ENCODE measurements around the gene VAV3.
A peak's percentile ranks its signal among the peaks of the same experiment; 100 is the strongest.

Gene VAV3

DNA sequence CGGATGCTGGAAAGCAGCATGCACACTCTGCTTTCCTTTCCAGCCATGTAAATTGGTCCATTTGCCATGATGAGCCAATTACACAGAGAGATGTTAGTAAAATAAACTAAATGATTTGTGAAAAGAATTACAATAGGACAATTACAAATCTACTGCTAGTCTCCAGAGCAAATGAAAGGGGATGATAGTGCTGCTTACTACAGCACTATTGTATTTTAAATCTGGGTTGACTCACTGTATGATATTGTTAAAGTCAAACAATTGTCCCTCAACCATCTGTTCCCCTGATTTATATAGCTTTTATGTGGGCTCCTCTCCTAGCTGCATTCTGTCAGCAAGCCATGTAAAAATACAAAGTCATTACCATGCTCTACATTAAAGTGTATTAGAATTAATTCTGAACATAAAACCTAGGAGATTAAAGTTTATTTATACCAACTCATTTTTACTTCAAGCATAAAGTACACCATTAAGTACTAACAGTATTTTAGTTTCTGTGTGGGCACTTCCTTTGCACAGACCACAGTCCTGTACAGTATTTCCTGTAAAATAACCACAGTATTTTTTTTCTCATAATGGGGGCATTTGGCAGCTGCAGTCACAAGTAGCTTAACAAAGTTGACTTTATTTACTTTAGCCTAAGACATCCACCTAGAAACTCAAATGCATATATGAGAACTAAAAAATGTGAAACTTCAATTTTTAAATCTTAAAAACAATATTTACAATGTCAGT lies 135.8 kb downstream of the VAV3 start:
- DNase-seq, result no peak

DNA sequence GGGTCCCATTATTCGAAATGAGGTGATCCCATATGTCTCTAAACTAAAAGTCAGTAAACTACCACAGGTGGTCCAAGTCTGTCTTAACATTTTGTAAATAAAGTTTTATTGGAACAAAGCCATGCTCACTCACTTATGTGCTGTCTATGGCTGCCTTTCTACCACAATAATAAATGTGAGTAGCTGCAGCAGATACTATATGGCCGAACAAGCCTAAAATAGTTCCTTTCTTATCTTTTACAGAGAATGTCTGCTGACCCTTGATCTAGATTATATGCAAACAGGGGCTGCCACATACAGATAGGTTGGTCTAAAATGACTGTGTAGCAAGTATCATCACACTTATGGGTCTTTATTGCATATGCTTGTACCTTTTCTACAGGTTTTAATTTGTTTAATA lies 140.0 kb downstream of the VAV3 start:
- DNase-seq, result no peak

DNA sequence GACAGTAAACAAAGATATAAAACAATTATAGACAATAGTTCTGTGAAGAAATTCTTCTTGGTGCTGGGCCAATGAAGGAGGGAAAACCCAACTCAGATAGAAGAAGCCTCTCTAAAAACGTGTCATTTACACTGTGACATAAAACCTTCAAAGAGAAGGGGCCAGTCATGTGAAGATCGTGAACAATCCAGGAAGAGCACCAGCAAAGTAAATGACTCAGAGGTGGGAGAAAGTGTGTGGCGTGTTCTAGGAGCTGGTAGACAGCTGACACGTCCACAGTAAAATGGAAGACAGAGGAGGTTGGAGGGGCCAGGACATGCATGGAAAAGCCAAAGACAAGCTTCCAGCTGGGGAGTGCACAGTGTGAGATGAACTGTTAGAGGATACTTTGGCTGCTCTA lies 143.6 kb downstream of the VAV3 start:
- peak; percentile 33 for DNase-seq

- DNase-seq, result peak; percentile 34
Observed at GRCh38 chr1:107820801-107821200, 144.2 kb downstream of the VAV3 start.

GRCh38 chr1:107817935-107818334 lies 147.0 kb downstream of the VAV3 start:
- no peak for DNase-seq

- DNase-seq, result no peak
Observed at GRCh38 chr1:107817206-107817605, 147.8 kb downstream of the VAV3 start.

- peak; percentile 44 for DNase-seq
Observed at GRCh38 chr1:107810291-107810951, 154.6 kb downstream of the VAV3 start.

DNA sequence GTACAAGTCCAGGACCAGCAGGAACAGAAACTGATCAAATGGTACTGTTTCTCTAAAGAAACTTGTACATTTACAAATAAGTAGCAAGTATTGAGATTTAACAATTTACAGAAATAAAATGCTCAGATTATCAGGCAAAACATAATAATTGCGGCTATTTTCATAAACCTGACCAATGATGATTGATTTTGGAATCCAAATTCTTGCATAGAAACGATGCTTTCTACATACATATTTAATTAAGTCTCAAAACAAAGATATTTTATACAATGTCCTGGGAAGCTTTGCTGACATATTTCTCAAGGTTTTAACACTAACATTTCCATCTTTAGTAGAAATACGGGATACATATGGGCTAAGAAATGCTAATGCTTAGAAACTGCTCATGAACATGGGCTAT lies 157.1 kb downstream of the VAV3 start:
- no peak for DNase-seq

- DNase-seq, result no peak
Observed at GRCh38 chr1:107807405-107807804, 157.6 kb downstream of the VAV3 start.

GRCh38 chr1:107806902-107807301 lies 158.1 kb downstream of the VAV3 start:
- DNase-seq, result no peak

DNA sequence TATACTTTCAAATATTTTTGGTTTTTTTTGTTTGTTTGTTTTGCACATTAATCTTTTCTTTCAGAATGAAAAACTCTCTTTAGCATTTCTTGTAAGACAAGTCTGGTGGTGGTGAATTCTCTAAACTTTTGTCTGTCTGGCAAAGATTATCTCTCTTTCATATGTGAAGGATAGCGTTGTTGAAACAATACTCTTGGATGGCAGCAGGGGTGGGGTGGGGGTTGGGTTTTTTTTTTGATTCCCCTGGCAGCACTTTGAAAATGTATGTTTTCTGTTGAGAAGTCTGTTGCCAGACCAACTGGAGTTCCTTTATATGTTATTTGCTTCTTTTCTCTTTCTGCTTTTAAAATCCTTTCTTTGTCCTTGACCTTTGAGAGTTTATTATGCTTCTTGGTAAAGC lies 160.2 kb downstream of the VAV3 start:
- DNase-seq, result no peak

DNA sequence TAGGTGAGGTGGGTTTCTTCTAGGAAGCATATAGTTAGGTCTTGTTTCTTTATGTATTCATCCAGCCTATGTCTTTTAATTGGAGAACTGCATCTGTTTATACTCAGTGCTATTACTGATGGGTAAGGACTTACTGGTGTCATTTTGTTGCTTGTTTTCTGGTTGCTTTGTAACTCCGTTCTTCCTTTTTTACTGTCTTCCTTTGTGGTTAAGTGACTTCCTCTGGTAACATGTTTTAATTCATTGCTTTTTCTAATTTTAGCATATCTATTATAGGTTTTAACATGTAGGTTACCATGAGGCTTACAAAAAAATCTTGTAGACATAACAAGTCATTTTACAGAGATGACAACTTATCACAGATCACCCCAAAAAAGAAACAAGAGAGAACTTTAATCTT lies 160.8 kb downstream of the VAV3 start:
- DNase-seq, result peak; percentile 27

DNA sequence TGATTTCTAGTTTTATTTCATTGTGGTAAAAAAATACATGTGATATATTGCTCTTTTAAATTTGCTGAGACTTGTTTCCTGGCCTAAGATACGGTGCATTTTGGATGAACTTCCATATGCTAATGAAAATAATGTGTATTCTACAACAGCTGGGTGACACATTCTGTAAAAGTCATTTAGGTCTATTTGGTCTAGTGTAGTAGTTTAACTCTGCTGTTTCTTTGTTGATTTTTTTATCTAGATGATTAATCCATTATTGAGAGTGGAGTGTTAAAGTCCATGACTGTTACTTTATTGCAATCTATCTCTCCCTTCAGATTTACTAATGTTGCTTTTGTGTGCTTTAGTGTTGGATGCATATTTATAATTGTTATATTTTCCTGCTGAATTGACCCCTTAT lies 161.4 kb downstream of the VAV3 start:
- no peak for DNase-seq

GRCh38 chr1:107802654-107803053 lies 162.3 kb downstream of the VAV3 start:
- no peak for DNase-seq

GRCh38 chr1:107795994-107796393 lies 169.0 kb downstream of the VAV3 start:
- no peak for DNase-seq

- no peak for DNase-seq
Observed at GRCh38 chr1:107795441-107795840, 169.5 kb downstream of the VAV3 start.

- no peak for DNase-seq
Observed at GRCh38 chr1:107794571-107794970, 170.4 kb downstream of the VAV3 start.

DNA sequence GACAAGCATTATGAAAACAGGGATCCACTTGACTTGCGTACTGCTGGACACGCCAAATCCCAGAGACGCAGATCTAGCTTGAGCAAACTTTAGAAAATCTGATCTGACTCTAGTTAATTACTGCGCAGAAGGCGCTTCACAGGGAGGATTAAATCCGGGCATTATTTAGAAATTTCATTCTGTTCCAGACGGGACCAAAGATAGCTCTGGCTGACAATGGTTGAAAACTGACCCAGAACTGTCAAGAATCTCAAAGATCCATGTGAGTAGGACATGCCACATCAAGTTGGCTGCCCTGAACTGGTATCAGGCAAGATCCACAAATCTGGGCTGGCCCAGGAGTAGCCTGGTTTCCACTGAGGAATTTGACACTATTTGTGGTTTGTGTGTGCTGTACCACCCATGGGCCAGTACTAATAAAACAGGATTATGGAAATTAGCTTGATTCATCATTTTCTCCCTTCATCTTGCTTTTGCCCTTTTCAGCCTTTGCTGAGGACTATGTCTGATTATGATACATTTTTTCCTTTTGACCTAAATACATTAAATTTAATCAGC lies 171.0 kb downstream of the VAV3 start:
- DNase-seq, result no peak

GRCh38 chr1:107791348-107791747 lies 173.6 kb downstream of the VAV3 start:
- DNase-seq, result no peak

DNA sequence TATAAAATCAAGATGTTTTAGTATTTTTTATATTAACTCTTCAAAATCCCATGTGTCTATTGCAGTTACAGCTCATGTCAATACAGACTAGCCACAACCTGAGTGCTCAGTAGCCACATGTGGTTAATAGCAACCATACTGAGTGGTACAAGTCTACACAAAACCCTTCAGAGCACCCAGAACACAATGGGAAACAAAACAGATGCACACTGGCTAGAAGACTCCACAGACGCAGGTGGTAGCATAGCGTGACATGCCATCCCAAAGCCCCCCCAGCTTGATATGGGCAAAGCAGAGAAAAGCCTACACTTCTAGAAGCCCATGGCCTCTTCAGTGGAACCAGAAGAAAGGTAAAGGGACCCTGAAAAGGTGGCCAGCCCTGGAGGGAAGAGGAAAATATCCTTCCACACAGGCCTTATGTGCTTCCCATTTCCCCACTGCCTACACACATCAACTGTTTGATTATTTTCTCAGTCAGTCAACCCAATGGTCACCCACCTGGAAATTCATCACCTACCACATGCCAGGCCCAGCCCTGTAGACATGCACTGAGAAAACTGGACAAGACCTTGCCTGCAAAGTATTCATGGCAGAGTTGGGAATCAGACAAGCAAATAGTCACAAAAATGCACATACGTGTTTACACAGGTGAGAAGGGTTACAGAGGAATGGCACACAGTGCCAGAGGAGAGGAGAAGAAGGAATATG lies 175.0 kb downstream of the VAV3 start:
- DNase-seq, result no peak

GRCh38 chr1:107788206-107789202 lies 176.5 kb downstream of the VAV3 start:
- DNase-seq, result peak; percentile 37

- DNase-seq, result peak; percentile 10
Observed at GRCh38 chr1:107787299-107787698, 177.7 kb downstream of the VAV3 start.

Data from inflammatory macrophage treated with lipopolysaccharide for 4 hours (primary cell).